HG03520 (cell line): Measurements from ENCODE around the gene PPME1.

Experiments
- ATAC-seq: cut with Tn5 transposase; IDR thresholded peaks from one replicate; pipeline ENCODE4 v1.9.1; 2021; ENCODE audit warnings: mild to moderate bottlenecking, moderate library complexity; ENCODE audit not compliant: unreplicated experiment

Gene PPME1

DNA sequence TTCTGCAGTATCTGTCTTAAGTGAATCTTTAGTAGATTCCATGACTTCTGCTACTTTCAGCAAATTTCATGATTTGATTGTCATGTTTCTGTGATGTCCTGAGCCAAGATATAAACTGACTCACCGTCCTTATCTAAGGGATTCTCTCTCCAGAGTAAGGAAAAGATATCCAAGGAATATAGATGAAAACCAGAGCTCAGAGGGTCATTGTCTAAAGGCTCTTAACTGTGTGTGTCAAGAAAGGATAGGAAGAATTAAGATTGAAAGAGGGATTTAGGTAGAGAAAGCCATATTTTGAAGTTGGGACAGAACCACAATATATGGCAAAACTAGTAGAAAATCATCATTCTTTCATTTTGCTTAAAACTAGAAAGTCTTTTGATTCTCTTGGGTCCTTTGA is 50.7 kb downstream of the PPME1 start:
- ATAC-seq: no peak

GRCh38 chr11:74225565-74225964 is 54.5 kb downstream of the PPME1 start:
- ATAC-seq: no peak

GRCh38 chr11:74226907-74227306 is 55.8 kb downstream of the PPME1 start:
- no peak for ATAC-seq

GRCh38 chr11:74232311-74232950 is 61.3 kb downstream of the PPME1 start:
- no peak for ATAC-seq

GRCh38 chr11:74233683-74234082 is 62.6 kb downstream of the PPME1 start:
- ATAC-seq: no peak

- no peak for ATAC-seq
These were observed 64.0 kb downstream of the PPME1 start for GRCh38 chr11:74235121-74235520.

DNA sequence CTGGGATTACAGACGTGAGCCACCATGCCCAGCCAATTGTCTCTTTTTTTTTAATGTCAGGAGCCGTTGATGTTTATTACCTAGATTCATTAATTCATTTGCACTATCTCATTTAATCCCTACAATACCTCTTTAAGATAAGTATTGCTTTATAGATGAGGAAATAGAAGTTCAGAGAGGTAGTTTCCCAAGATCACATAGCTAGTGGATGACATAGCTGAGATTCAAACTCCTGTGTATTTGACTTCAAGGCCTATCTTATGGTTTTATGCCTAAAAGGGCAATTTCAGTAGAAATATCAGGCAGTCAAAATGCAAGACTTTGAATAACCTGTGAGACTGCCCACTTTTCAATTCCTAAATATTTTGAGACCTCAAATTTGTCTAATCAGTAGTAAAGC is 66.5 kb downstream of the PPME1 start:
- no peak for ATAC-seq

DNA sequence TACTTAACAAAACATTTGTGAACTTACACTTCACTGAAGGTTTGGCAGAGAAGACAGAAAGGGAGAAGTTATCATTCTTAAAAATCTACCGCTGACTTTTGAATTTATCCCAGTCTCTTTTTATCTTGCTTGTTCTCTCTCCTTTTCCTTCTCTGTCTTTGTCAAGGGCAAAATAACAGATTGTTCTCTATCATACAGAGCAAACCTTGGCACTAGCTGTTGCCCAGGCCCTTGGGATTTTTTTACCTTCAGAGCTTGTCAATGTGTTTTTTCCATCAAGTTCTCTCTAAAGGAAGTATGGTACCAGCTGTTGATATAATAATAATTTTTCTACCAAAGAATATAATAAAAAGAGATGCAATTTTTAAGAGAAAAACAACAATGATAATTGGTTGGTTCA is 67.2 kb downstream of the PPME1 start:
- no peak for ATAC-seq

GRCh38 chr11:74248469-74248868 is 77.4 kb downstream of the PPME1 start:
- no peak for ATAC-seq

DNA sequence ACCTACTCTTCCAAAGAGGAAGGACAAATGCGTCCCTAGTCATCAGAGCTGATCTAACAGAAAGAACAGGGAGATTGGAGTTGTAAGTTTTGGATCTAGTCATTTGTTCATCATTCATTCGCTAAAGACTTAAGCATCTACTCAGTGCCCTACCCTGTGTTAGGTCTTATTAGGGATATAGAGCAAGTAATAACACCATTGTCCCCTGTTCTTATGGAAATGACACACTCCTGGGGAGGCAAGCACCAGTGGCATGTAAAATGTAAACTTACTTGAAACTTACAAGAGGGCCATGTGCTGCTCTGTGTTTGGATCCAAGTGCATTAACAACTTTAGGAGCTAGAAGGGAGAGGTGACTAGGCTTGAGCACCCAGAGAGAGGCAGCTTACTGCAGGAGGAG is 78.4 kb downstream of the PPME1 start:
- no peak for ATAC-seq

GRCh38 chr11:74253361-74253760 is 82.3 kb downstream of the PPME1 start:
- ATAC-seq: no peak

- no peak for ATAC-seq
These were observed 84.8 kb downstream of the PPME1 start for GRCh38 chr11:74255741-74256375.

DNA sequence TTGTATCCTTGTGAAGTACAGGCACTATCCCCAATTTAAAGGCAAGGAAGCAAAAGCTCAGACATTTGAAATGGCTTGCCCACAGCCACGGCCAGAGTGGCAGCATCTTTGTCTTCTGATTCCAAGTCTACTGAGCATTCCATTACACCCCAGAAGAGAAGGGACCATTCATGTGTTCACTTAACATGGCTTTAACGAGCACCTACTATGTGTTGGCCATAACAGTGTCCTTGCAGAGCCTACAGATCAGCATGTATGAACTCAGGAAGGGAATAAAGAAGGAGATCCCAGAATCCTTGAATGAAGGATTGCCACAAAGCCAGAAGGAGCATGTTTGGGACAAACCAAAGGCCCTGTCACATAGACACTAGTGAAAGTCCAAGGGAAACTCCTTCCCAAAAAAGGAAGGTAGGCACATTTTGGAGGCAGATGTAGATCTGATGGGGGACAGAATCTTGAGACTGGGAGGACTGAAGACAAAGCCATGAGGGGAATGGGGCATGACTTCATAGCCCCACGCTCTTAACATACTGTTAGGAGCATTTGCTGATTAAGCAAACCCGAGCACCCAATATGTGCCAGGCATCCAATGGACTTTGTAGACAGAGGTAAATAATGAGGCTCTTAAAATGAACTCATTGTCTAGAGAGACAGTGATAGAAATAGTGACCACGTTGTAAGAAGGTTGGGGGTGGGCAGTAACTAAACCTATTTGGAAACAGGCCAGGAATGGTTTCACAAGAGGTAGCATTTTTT is 85.5 kb downstream of the PPME1 start:
- no peak for ATAC-seq

GRCh38 chr11:74257959-74258553 is 87.0 kb downstream of the PPME1 start:
- no peak for ATAC-seq

DNA sequence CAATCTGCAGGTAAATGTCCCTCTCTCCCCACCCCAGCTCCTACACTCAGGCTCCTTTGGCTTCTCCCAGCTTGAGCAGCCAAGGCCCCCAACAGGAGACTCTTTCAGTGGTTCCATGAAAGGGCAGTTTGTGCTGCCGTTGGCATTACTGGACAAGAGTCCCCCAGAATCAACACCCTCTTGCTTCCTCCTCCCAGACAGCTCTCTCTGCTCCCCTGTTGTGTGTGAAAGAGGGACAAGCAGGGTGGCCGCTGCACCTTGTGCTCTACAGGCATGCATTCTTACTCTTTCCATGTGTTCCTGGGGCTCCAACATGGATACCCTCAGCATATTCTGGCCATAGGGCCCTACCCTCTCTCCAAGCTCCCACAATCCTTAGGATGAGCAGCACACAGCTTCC is 91.6 kb downstream of the PPME1 start:
- ATAC-seq: no peak

DNA sequence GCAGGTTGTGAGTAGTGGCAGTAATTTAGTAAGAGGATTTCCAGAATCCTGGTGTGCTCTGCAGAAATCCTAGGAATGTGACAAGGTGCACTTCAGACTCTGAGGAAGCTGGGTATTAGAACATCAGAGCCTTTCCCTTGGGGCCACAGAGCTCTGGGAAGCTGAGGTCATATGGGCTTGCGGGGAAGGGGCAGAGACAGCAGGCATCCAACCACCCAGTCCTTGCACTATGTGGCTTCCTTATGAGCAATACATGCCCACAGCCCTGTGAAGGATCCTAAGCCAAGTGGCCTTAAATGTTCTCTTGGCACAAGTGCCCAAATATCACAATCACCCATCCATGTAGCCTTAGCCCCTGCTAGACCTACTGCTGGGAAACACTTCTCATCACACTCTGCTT is 94.2 kb downstream of the PPME1 start:
- ATAC-seq: no peak

DNA sequence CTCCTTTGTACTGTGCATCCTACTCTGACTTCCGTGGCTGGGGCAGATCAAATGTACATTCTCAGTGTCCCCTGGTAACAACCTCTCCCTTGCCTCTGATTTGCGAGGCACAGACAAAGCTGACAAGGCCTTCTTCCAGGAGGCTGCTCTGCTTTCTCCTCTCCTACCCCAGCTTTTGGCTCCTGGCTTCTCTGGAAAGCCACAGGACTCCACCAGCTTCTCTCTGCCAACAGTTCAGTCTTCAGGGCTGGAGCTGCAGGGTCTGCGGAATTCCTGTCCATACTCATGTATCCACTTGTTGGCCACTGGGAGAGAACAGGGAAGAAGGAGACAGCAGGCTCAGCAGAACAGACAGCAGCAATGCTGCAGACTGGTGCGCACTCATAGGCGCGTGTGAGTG is 95.9 kb downstream of the PPME1 start:
- no peak for ATAC-seq

- no peak for ATAC-seq
These were observed 97.4 kb downstream of the PPME1 start for GRCh38 chr11:74268456-74268855.

DNA sequence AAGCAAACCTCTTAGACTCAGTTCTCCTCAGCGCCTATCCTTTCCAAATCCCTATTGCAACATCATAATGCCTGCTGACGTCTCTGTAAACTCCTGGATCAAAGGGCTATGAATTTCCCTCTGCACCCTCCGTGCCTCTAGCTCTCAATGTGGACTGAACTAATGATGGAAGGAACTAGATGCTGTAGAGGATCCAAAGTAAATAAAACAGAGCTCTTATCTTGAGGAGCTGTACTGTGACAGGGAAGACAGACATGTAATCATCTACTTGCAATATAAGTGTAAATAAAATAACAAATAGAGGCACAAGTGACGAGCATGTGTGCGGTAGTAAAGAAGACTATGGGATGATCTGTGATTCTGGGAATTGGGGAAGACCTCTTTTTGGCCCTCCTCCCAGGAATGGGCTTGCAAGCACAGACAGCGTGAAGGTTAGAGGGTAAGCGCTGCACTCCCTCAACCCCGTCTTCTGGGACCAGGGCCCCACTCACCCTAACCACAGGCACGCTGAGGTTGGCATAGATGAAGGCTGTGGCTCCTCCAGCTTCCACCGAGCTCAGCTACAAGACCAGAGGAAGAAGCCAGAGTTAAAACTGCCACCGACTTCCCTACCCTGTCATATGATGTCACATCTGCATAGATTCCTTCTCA is 98.2 kb downstream of the PPME1 start:
- ATAC-seq: no peak

GRCh38 chr11:74272276-74272675 is 101.2 kb downstream of the PPME1 start:
- no peak for ATAC-seq

DNA sequence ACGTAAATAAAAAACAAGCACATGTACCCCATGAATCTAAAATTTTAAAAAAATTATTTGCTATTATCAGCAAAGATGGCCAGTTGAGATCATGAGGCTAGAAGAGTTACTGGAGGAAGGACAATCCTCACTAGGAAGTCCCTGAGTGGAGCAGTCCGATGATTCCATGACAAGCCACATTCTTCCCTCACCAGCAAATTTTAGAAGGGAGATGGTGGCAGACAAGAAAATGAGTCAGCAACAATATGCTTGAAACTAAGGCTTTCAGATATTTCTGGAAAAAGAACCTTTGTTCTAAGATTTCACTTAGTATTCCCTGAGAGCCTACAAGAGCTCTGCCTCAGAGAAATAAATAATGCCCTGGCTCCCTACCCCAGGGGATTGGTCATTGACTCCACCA is 105.5 kb downstream of the PPME1 start:
- no peak for ATAC-seq
